ENCODE measurements around the gene ASB12. TPM values are rescaled to one million over a fixed set of nuclear protein-coding genes. Genes with fewer than 3 reads are reported as not detected.

ASB12 gene
- total and polyA plus RNA-seq, 2 of the 13 experiments (the other 11 are each of a cell fraction or from before 2014, with no cell fraction given), result 0.05 TPM; not detected in 1

DNA sequence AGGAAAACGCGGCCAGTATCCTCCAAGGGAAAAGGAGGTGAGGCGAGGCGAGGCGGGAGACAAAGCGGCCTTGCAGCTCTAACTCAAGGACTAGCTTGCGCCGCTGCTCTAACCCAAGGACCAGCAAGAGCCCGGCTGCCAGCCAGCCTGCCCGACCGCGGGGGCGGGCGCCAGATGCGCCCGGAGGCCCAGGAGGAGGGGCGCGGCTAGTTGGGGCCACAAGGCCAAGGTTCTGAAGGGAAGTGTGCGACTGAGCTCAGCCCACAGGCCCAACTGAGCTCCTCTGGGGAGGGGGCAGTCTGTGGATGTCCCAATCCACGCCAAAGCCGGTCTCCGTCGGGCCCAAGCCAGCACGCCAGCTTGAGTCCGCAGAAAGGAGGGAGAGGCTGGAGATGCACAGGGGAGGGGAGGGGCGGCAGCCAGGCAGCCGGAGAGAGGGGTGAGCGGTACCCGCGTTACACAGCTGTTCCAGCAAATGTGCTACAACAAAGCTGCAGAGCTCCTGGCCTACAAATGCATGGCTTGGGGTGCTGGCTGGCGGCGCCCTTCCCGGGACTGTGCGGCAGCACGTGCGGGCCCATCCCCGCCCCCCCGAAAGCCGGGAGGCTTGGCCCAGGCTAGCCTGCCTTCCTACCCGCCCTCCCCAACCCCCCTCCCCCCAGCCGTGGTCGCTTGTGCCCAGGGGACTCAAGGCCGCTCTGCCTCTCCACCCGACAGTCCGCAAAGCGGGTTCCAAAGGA is 25.5 kb downstream of the ASB12 start:
- Histone ChIP-seq H3K36me3 (replicated peaks in 1 of 2; ENCODE audit: control insufficient read depth in 1 of 2, insufficient read depth in 2 of 2, low read length in 2 of 2) (no peaks in the 10 kb centered on the region), H3K4me2 (ENCODE audit: low read depth, low read length) (peak overlapping the region; percentile 82), H3K27ac (ENCODE audit: extremely low read length, insufficient read depth, low read length) (peak overlapping the region; percentile 90), H3K4me1 (ENCODE audit: insufficient read depth, low read length) (peaks cover 18% of the 10 kb centered on the region), H4K20me1 (ENCODE audit: insufficient read depth, low read length) (0 out of 2 replicates have a peak, but pooled peaks cover 2% of the 10 kb centered on the region), H3K4me3 (replicated peaks in 1 of 3; ENCODE audit: insufficient read depth in 1 of 3, low read depth in 2 of 3, low read length in 3 of 3) (peak overlapping the region; percentile 73 to 78 (median 74); a peak in 5 of 6 replicates), H3K9me3 (ENCODE audit: low read length) (no peaks in the 10 kb centered on the region), H3K79me2 (ENCODE audit: insufficient read depth, low read length) (peaks cover 11% of the 10 kb centered on the region), H3K9ac (ENCODE audit: insufficient read depth, low read depth, low read length) (peak overlapping the region; percentile 71), H2AFZ (ENCODE audit: low read length) (no peak overlapping the region), H3K27me3 (ENCODE audit: control insufficient read depth in 1 of 2, insufficient read depth in 2 of 2, low read length in 2 of 2) (no peaks in the 10 kb centered on the region; a peak in 1 of 5 replicates)
- intact Hi-C loops (cut with micrococcal nuclease; ENCODE audit: unreplicated experiment), result no loop called here
- ChIA-PET CTCF (ENCODE audit: low intra/inter-chr PET ratio, low total read pairs) (no interaction called here), POLR2A (interaction anchor here (1.3 to 2.1 kb wide), 2 partner anchors 18 to 52 kb away, joined by 3 to 7 read pairs; no protein-coding TSS in a partner anchor)
- ATAC-seq (peak; percentile 44), FAIRE-seq (no peak), DNase-seq (ENCODE audit: low spot score) (peak; percentile 0)
- in situ Hi-C loops (cut with HindIII; ENCODE audit: extremely low pct_ligation_motif_present, low pct_unique_long_range_greater_than_20kb), result no loop called here
- no CpG with 5 or more reads among the region's 46 CpGs for WGBS (ENCODE audit: low lambda C conversion rate)
- BruUV-seq (replicated peaks), result no TSS peak
- TF ChIP-seq ATF1 (CRISPR knock-in tag; IDR thresholded peaks at IDR 0.05) (no peak), ZNF260 (CRISPR knock-in tag; IDR thresholded peaks at IDR 0.05; ENCODE audit: borderline replicate concordance, low read depth) (no peak), ARNTL (CRISPR knock-in tag; IDR thresholded peaks at IDR 0.05) (no peak), PHF8 (CRISPR knock-in tag; IDR thresholded peaks at IDR 0.05) (peak; percentile 18; the same call in 1 of the 2 replicates), SRY (CRISPR knock-in tag; IDR thresholded peaks at IDR 0.05) (no peak), TAF15 (IDR thresholded peaks at IDR 0.05; ENCODE audit: low read depth, low read length, poor library complexity, severe bottlenecking) (no peak), ZNF724P (CRISPR knock-in tag; IDR thresholded peaks at IDR 0.05; ENCODE audit: borderline replicate concordance) (no peak), PRPF4 (IDR thresholded peaks at IDR 0.05; ENCODE audit: low read depth, low read length, poor library complexity, severe bottlenecking) (no peak), KDM6A (CRISPR knock-in tag; IDR thresholded peaks at IDR 0.05; ENCODE audit: low read depth) (no peak), ZSCAN20 (CRISPR knock-in tag; IDR thresholded peaks at IDR 0.05; ENCODE audit: borderline replicate concordance) (no peak), BHLHE40 (IDR thresholded peaks at IDR 0.05; ENCODE audit: low read length) (peak; percentile 48; the same call in 1 of the 2 replicates), ERF (CRISPR knock-in tag; IDR thresholded peaks at IDR 0.05) (no peak), ZNF383 (CRISPR knock-in tag; IDR thresholded peaks at IDR 0.05; ENCODE audit: borderline replicate concordance) (no peak)
- TF ChIP-seq, protein P1, sequence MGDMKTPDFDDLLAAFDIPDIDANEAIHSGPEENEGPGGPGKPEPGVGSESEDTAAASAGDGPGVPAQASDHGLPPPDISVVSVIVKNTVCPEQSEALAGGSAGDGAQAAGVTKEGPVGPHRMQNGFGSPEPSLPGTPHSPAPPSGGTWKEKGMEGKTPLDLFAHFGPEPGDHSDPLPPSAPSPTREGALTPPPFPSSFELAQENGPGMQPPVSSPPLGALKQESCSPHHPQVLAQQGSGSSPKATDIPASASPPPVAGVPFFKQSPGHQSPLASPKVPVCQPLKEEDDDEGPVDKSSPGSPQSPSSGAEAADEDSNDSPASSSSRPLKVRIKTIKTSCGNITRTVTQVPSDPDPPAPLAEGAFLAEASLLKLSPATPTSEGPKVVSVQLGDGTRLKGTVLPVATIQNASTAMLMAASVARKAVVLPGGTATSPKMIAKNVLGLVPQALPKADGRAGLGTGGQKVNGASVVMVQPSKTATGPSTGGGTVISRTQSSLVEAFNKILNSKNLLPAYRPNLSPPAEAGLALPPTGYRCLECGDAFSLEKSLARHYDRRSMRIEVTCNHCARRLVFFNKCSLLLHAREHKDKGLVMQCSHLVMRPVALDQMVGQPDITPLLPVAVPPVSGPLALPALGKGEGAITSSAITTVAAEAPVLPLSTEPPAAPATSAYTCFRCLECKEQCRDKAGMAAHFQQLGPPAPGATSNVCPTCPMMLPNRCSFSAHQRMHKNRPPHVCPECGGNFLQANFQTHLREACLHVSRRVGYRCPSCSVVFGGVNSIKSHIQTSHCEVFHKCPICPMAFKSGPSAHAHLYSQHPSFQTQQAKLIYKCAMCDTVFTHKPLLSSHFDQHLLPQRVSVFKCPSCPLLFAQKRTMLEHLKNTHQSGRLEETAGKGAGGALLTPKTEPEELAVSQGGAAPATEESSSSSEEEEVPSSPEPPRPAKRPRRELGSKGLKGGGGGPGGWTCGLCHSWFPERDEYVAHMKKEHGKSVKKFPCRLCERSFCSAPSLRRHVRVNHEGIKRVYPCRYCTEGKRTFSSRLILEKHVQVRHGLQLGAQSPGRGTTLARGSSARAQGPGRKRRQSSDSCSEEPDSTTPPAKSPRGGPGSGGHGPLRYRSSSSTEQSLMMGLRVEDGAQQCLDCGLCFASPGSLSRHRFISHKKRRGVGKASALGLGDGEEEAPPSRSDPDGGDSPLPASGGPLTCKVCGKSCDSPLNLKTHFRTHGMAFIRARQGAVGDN (CRISPR knock-in tag; IDR thresholded peaks at IDR 0.05), result peak; percentile 9
- TF ChIP-seq, protein P2, sequence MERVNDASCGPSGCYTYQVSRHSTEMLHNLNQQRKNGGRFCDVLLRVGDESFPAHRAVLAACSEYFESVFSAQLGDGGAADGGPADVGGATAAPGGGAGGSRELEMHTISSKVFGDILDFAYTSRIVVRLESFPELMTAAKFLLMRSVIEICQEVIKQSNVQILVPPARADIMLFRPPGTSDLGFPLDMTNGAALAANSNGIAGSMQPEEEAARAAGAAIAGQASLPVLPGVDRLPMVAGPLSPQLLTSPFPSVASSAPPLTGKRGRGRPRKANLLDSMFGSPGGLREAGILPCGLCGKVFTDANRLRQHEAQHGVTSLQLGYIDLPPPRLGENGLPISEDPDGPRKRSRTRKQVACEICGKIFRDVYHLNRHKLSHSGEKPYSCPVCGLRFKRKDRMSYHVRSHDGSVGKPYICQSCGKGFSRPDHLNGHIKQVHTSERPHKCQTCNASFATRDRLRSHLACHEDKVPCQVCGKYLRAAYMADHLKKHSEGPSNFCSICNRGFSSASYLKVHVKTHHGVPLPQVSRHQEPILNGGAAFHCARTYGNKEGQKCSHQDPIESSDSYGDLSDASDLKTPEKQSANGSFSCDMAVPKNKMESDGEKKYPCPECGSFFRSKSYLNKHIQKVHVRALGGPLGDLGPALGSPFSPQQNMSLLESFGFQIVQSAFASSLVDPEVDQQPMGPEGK (CRISPR knock-in tag; IDR thresholded peaks at IDR 0.05), result 0 out of 2 replicates have a peak, but pooled peaks have one; percentile 25
- TF ChIP-seq, protein P3, sequence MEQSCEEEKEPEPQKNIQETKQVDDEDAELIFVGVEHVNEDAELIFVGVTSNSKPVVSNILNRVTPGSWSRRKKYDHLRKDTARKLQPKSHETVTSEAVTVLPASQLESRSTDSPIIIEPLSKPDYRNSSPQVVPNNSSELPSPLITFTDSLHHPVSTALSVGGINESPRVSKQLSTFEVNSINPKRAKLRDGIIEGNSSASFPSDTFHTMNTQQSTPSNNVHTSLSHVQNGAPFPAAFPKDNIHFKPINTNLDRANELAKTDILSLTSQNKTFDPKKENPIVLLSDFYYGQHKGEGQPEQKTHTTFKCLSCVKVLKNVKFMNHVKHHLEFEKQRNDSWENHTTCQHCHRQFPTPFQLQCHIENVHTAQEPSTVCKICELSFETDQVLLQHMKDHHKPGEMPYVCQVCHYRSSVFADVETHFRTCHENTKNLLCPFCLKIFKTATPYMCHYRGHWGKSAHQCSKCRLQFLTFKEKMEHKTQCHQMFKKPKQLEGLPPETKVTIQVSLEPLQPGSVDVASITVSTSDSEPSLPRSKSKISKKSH (CRISPR knock-in tag; IDR thresholded peaks at IDR 0.05; ENCODE audit: borderline replicate concordance), result no peak
